Thoracic aorta (tissue), 2 donors: ENCODE measurements around the gene ALKBH7. TPM values are rescaled to one million over a fixed set of nuclear protein-coding genes. Genes with fewer than 3 reads are reported as not detected.

ENCODE experiments used
- ATAC-seq: fragments of 150-250 bp; one replicate; pipeline ENCODE4 v1.8.0; 2017; ENCODE audit warnings: low read depth; ENCODE audit not compliant: insufficient number of reproducible peaks, low FRiP score
- DNase-seq: peaks from one replicate; pipeline ENCODE4 v3.0.0-alpha.2; 2020; ENCODE audit warnings: low spot score
- H3K27ac ChIP-seq, 2 donors: fragments of 200-600 bp; sonication (generic); 1 replicate in 1 of 2; 2 replicates in 1 of 2; pipeline ENCODE4 v1.5.1; 2016; ENCODE audit warnings: mild to moderate bottlenecking in 2 of 2, moderate library complexity in 2 of 2
- H3K27me3 ChIP-seq: fragments of 200-600 bp; sonication (generic); replicated peaks from 2 replicates; pipeline ENCODE4 v1.6.0; 2016; ENCODE audit warnings: mild to moderate bottlenecking; ENCODE audit not compliant: insufficient read depth
- H3K36me3 ChIP-seq: fragments of 200-600 bp; sonication (generic); one replicate; pipeline ENCODE4 v1.5.1; 2016
- H3K4me1 ChIP-seq, 2 donors: fragments of 200-600 bp; sonication (generic); 1 replicate in 1 of 2; 2 replicates in 1 of 2; pipeline versions ENCODE4 v1.5.1 to v1.6.0; 2016; ENCODE audit warnings: low read depth in 2 of 2, mild to moderate bottlenecking in 1 of 2; ENCODE audit not compliant: control insufficient read depth in 1 of 2
- H3K4me3 ChIP-seq: fragments of 200-600 bp; sonication (generic); 2 replicates; pipeline ENCODE4 v1.5.1; 2016; ENCODE audit warnings: mild to moderate bottlenecking
- H3K9me3 ChIP-seq: fragments of 200-600 bp; sonication (generic); 2 replicates; pipeline ENCODE4 v1.5.1; 2016
- total RNA-seq, 2 donors: library from RNA; depleted of rRNA; stranded (reverse); fragments of >200 nt; gene quantifications; one replicate each; pipeline versions ENCODE4 v1.1.0 to v1.2.3, GENCODE V29; 2016
- TF ChIP-seq, protein P1 (sequence below): fragments of 200-600 bp; sonication (generic); IDR thresholded peaks from one replicate; pipeline ENCODE4 v1.5.1; 2019; ENCODE audit warnings: antibody characterized with exemption

ALKBH7 gene
- total RNA-seq, 2 donors from 2014 or later: 29.1 to 37.6 TPM

DNA sequence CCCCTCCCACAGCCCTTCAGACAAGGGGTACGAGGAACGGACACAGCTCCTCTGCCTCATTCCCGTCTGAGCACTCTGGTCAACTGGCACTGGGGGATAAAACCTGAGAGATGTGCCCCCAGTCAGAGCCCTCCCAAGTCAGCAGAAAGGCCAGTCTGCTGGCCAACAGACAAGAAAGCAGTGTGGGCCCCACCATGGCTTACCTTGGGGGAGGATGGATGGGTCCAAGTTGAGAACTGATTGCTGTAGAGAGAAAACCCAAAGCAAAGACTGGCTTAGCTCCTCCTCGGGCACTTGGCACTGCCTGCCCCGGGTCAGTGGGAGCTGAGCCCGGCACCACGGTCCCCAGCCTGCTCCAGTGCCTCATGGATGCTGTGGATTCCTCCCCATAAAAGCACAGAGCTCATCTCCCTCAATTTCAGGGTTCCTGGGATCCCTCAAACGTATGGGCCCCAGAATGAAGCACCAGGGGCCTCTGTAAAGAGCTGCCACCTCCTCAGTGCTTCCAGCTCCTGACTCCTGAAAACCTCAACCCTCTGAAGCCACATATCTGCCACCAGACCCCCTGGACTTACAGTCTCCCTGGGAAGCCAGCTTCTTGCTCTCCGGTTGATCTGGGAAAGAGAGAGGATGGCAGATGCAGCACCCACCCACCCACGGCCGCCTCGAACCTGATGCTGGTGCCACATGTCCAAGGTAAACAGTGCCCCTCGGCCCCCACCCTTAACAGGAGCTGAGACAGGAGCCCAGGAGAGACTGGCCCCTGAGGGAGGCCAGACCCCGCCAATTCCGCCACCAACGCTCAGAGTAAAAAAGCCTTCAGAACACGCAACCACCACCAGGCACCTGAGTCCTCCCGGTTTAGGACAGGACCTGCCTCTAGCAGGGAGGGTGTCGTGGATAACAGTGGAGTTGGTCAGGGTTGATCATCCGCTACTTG, 48.8 kb downstream of the ALKBH7 start:
- ATAC-seq (no peak), DNase-seq (no peak)
- TF ChIP-seq, protein P1, sequence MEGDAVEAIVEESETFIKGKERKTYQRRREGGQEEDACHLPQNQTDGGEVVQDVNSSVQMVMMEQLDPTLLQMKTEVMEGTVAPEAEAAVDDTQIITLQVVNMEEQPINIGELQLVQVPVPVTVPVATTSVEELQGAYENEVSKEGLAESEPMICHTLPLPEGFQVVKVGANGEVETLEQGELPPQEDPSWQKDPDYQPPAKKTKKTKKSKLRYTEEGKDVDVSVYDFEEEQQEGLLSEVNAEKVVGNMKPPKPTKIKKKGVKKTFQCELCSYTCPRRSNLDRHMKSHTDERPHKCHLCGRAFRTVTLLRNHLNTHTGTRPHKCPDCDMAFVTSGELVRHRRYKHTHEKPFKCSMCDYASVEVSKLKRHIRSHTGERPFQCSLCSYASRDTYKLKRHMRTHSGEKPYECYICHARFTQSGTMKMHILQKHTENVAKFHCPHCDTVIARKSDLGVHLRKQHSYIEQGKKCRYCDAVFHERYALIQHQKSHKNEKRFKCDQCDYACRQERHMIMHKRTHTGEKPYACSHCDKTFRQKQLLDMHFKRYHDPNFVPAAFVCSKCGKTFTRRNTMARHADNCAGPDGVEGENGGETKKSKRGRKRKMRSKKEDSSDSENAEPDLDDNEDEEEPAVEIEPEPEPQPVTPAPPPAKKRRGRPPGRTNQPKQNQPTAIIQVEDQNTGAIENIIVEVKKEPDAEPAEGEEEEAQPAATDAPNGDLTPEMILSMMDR: no peak
- Histone ChIP-seq H3K4me3 (no peak overlapping the region), H3K27me3 (no peaks in the 10 kb centered on the region), H3K9me3 (no peaks in the 10 kb centered on the region), H3K4me1 (peaks cover 11 to 26% of the 10 kb centered on the region in 2 donors), H3K27ac (no peak overlapping the region), H3K36me3 (peaks cover 47% of the 10 kb centered on the region)

DNA sequence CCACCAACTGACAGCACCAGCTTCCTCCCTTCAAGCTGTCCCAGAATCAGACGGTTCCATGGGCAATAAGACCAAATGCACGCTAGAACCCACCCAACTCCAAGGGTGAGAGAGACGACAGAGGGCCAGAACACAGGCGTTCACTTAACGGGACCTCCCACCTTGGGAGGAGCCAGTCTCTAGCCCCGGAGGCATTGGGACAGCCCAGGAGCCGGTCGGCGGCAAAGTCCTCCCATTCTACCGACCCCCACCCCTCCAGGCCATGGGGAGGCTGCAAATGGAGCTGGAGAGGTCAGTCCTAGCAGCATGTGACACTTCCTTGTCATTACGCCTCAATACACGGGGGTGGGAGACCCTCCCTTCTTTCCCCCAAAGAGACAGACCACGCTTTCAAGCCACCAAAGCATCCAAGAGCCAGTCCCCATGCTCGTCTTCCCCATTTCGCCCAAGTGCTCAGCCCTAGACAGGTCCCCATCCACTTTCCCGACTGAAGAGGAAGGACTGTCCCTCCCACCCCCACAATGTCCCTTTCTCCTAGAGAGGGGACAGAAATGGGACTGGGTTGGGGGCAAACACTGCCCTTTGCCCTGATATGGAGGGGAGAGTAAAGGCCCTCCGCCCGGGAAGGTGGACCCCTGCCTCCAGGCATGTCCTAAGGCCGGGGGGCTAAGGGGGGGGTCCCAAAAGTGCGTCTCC, 51.1 kb downstream of the ALKBH7 start:
- DNase-seq: no peak
- peaks cover 25% of the 10 kb centered on the region for H3K36me3 ChIP-seq
- no peaks in the 10 kb centered on the region for H3K27me3 ChIP-seq
- no peak overlapping the region for H3K27ac ChIP-seq
- TF ChIP-seq, protein P1: no peak
- ATAC-seq: no peak
- peak overlapping the region; percentile 95 for H3K4me3 ChIP-seq
- H3K9me3 ChIP-seq: no peaks in the 10 kb centered on the region
- peaks cover 11 to 26% of the 10 kb centered on the region in 2 donors for H3K4me1 ChIP-seq

GRCh38 chr19:6424195-6424938, 51.8 kb downstream of the ALKBH7 start, which contains the start of gene KHSRP:
KHSRP (minus strand) TSS chr19:6424811; CDS start chr19:6424701, 110 bp downstream.
- peaks cover 11 to 26% of the 10 kb centered on the region in 2 donors for H3K4me1 ChIP-seq
- H3K4me3 ChIP-seq: peak within 1 kb of the TSS; percentile 95
- H3K27me3 ChIP-seq: no peaks in the 10 kb centered on the region
- ATAC-seq (no peak), DNase-seq (no peak)
- H3K9me3 ChIP-seq: no peaks in the 10 kb centered on the region
- TF ChIP-seq, protein P1: no peak
- H3K36me3 ChIP-seq: peaks cover 18% of the 10 kb centered on the region
- peak within 1 kb of the TSS; percentile 64 to 68 for H3K27ac ChIP-seq

Other genes starting within 250 kb of the ALKBH7 start
- gene ACSBG2, start 237.1 kb upstream of the ALKBH7 start, total RNA-seq: 1 to 10 TPM in 1 of 2 donors, not detected in 1; 1.6 TPM
- gene MLLT1, start 92.8 kb upstream of the ALKBH7 start, total RNA-seq: 10 to 100 TPM; 23.0 to 31.4 TPM
- not detected for gene ACER1, start 39.2 kb upstream of the ALKBH7 start, total RNA-seq
- 10 to 100 TPM; 39.0 to 53.2 TPM for gene CLPP, start 11.3 kb upstream of the ALKBH7 start, total RNA-seq
- 1 to 10 TPM; 1.4 to 2.8 TPM for gene PSPN, start 3.1 kb downstream of the ALKBH7 start, total RNA-seq
- 10 to 100 TPM; 22.7 to 27.7 TPM for gene GTF2F1, start 20.4 kb downstream of the ALKBH7 start, total RNA-seq
- gene KHSRP, start 52.0 kb downstream of the ALKBH7 start, total RNA-seq: 100 to 1,000 TPM in 1 of 2 donors, 10 to 100 TPM in 1; 98.4 to 111 TPM
- under 1 TPM in 1 of 2 donors, not detected in 1; 0.71 TPM for gene SLC25A41, start 61.0 kb downstream of the ALKBH7 start, total RNA-seq
- 10 to 100 TPM; 89.6 to 97.1 TPM for gene SLC25A23, start 87.0 kb downstream of the ALKBH7 start, total RNA-seq
- 1 to 10 TPM in 1 of 2 donors, under 1 TPM in 1; 0.54 to 2.1 TPM for gene CRB3, start 91.5 kb downstream of the ALKBH7 start, total RNA-seq
- 1 to 10 TPM; 2.7 to 3.9 TPM for gene DENND1C, start 109.0 kb downstream of the ALKBH7 start, total RNA-seq
- gene TUBB4A, start 129.5 kb downstream of the ALKBH7 start, total RNA-seq: not detected
- gene TNFSF9, start 158.2 kb downstream of the ALKBH7 start, total RNA-seq: 1 to 10 TPM in 1 of 2 donors, under 1 TPM in 1; 0.27 to 1.8 TPM
- not detected for gene CD70, start 218.4 kb downstream of the ALKBH7 start, total RNA-seq